A549 (cell line): ENCODE results near the gene DIP2C. TPM values are rescaled to one million over a fixed set of nuclear protein-coding genes. Genes with fewer than 3 reads are reported as not detected.

Source experiments
- ATAC-seq, 2 experiments: fragments of 200-7000 bp in 1 of 2; fragments of >200 bp in 1 of 2; cut with Nextera tagmentation in 1 of 2; cut with Tn5 transposase in 1 of 2; 3 replicates each; pipeline versions ENCODE4 v1.8.0 to v1.9.1; 2018 to 2020; ENCODE audit warnings: mild to moderate bottlenecking in 1 of 2, moderate library complexity in 1 of 2
- CTCF ChIA-PET: fragments of 300-600 bp; sonication (Branson Sonifier 250); formaldehyde crosslinking; extraction: SDS; loops from one replicate; lab custom pipeline; 2021; ENCODE audit warnings: antibody characterized with exemption, inconsistent platforms; lab: Yijun Ruan, JAX
- POLR2A ChIA-PET: fragments of 350-600 bp; formaldehyde crosslinking; extraction: SDS; loops from one replicate; lab custom pipeline; 2021; ENCODE audit warnings: antibody characterized with exemption, inconsistent platforms; lab: Yijun Ruan, JAX
- DNase-seq, 2 experiments: peaks; one replicate each; pipeline versions ENCODE4 v3.0.0 to v3.0.0-alpha.2; 2011 to 2016; ENCODE audit warnings: low read depth in 1 of 2, low spot score in 1 of 2
- FAIRE-seq: peaks from 2 replicates; lab custom pipeline; 2011; peaks lifted over from hg19 to GRCh38; lab: Jason Lieb, UNC
- H3K27ac ChIP-seq, 2 experiments: fragments of >200 bp; sonication (Bioruptor Twin); formaldehyde crosslinking; 3 replicates each; pipeline ENCODE4 v1.5.1; 2016 to 2017
- H3K4me1 ChIP-seq: fragments of >200 bp; sonication (Bioruptor Twin); formaldehyde crosslinking; 3 replicates; pipeline ENCODE4 v1.6.1; 2016
- H3K4me2 ChIP-seq: fragments of >200 bp; sonication (Bioruptor Twin); formaldehyde crosslinking; 3 replicates; pipeline ENCODE4 v1.6.1; 2016
- H3K4me3 ChIP-seq: fragments of >200 bp; sonication (Bioruptor Twin); formaldehyde crosslinking; 3 replicates; pipeline ENCODE4 v1.5.1; 2016
- H3K9me3 ChIP-seq: fragments of >200 bp; sonication (Bioruptor Twin); formaldehyde crosslinking; 3 replicates; pipeline ENCODE4 v1.6.1; 2016
- CHD2 ChIP-seq: fragments of 150-350 bp; IDR thresholded peaks from 2 replicates; pipeline ENCODE4 v1.6.1; 2014; ENCODE audit warnings: low read length; ENCODE audit not compliant: partially characterized antibody
- EHMT2 ChIP-seq: fragments of 200-600 bp; sonication (generic); IDR thresholded peaks from 2 replicates; pipeline ENCODE4 v1.6.1; 2016; ENCODE audit warnings: antibody characterized with exemption, low read depth, mild to moderate bottlenecking, moderate library complexity
- EP300 ChIP-seq, 2 experiments: fragments of >200 bp; sonication (Bioruptor Twin); formaldehyde crosslinking; IDR thresholded peaks; 2 replicates in 1 of 2; 3 replicates in 1 of 2; pipeline ENCODE4 v1.6.1; 2016 to 2017
- JUNB ChIP-seq: fragments of >200 bp; sonication (Bioruptor Twin); formaldehyde crosslinking; IDR thresholded peaks from 2 replicates; pipeline ENCODE4 v1.6.1; 2016
- KDM1A ChIP-seq: fragments of 200-600 bp; sonication (generic); IDR thresholded peaks from 2 replicates; pipeline ENCODE4 v1.6.1; 2016; ENCODE audit warnings: low read depth, mild to moderate bottlenecking
- MYC ChIP-seq: IDR thresholded peaks from 2 replicates; pipeline ENCODE4 v1.6.1; 2012; ENCODE audit warnings: mild to moderate bottlenecking, inconsistent platforms, low read length, improper control_type of control experiment, borderline replicate concordance
- NR3C1 ChIP-seq: fragments of >200 bp; sonication (Bioruptor Twin); formaldehyde crosslinking; IDR thresholded peaks from 3 replicates; pipeline ENCODE4 v1.6.1; 2017
- PHF8 ChIP-seq: fragments of 200-600 bp; sonication (generic); IDR thresholded peaks from 2 replicates; pipeline ENCODE4 v1.6.1; 2016; ENCODE audit warnings: low read depth, mild to moderate bottlenecking, antibody characterized with exemption, moderate library complexity, borderline replicate concordance
- RAD21 ChIP-seq, 2 experiments: fragments of >200 bp in 1 of 2; sonication (Bioruptor Twin) in 1 of 2; formaldehyde crosslinking in 1 of 2; IDR thresholded peaks in 1 of 2; conservative IDR thresholded peaks in 1 of 2; 2 replicates in 1 of 2; 3 replicates in 1 of 2; pipeline ENCODE4 v1.6.1; 2012 to 2018; ENCODE audit warnings: inconsistent platforms in 1 of 2
- SMC3 ChIP-seq: fragments of >200 bp; sonication (Bioruptor Twin); formaldehyde crosslinking; IDR thresholded peaks from 3 replicates; pipeline ENCODE4 v1.6.1; 2018; ENCODE audit warnings: inconsistent platforms
- ZNF302 ChIP-seq: fragments of 250-450 bp; sonication (Bioruptor Pico); IDR thresholded peaks from 2 replicates; pipeline ENCODE4 v1.9.0; 2021; ENCODE audit warnings: inconsistent platforms, mild to moderate bottlenecking, moderate library complexity
- WGBS: methylation state at CpG from one replicate; pipeline ENCODE4 v1.1.6; 2017; ENCODE audit errors: missing lambda C conversion rate; 5-methylcytosine and 5-hydroxymethylcytosine counted together
- polyA plus RNA-seq, 4 experiments: library from polyadenylated mRNA; depleted of rRNA in 3 of 4; stranded (reverse); fragments of >200 nt; fragmentation: RNase III in 1 of 4; extraction: RNeasy Plus Mini Kit Qiagen cat#74134 plus additional on column Dnase treatment in 1 of 4; gene quantifications; 2 replicates in 3 of 4; 3 replicates in 1 of 4; pipeline ENCODE4 v1.2.3, GENCODE V29; 2011 to 2017
- TF ChIP-seq, protein P1 (sequence below): fragments of 150-350 bp; IDR thresholded peaks from 2 replicates; pipeline ENCODE4 v1.6.1; 2014; ENCODE audit warnings: low read depth, mild to moderate bottlenecking, low read length
- TF ChIP-seq, protein P2 (sequence below): IDR thresholded peaks from 2 replicates; pipeline ENCODE4 v1.6.1; 2012
- TF ChIP-seq, protein P3 (sequence below): fragments of >200 bp; sonication (Bioruptor Twin); formaldehyde crosslinking; IDR thresholded peaks from 3 replicates; pipeline ENCODE4 v1.5.1; 2016
- TF ChIP-seq, protein P4 (sequence below): IDR thresholded peaks from 2 replicates; pipeline ENCODE4 v1.6.1; 2012; ENCODE audit warnings: low read depth, borderline replicate concordance
- TF ChIP-seq, protein P5 (sequence below): IDR thresholded peaks from 2 replicates; pipeline ENCODE4 v1.6.1; 2012

Gene DIP2C
- polyA plus RNA-seq, 2 of the 4 experiments (the other 2 are of a cell fraction) = 3.7 to 5.0 TPM

DNA sequence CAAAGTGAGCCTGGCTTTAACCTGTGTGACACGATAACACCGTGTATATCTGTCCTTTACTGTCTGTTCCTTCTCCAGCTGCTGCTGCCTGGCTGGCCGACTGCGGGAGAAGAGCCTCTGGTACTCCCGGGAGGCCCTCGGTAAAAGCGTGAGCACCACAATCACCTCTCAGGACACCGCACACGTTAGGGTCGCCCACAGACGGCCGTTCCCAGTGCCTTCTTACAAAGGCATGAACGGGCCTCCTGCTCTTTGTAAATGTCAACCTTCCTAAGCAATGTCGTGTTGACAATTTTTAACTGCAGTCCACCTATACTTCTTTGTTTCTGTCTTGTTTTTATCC is 177.6 kb downstream of the DIP2C start:
- Histone ChIP-seq H3K4me3 (no peak overlapping the region), H3K9me3 (no peaks in the 10 kb centered on the region), H3K4me2 (no peak overlapping the region), H3K27ac (no peak overlapping the region), H3K4me1 (no peaks in the 10 kb centered on the region)
- ChIA-PET CTCF (interaction anchor here (1.0 to 5.1 kb wide), 13 partner anchors 9 to 276 kb away, joined by 3 to 94 read pairs (median 6); no protein-coding TSS in a partner anchor), POLR2A (no interaction called here)
- DNase-seq (no peak), ATAC-seq (no peak), FAIRE-seq (no peak)
- WGBS = 93% methylated on average over 14 of the region's 14 CpGs
- no peak for TF ChIP-seq EHMT2
- TF ChIP-seq KDM1A = no peak
- TF ChIP-seq, protein P1, sequence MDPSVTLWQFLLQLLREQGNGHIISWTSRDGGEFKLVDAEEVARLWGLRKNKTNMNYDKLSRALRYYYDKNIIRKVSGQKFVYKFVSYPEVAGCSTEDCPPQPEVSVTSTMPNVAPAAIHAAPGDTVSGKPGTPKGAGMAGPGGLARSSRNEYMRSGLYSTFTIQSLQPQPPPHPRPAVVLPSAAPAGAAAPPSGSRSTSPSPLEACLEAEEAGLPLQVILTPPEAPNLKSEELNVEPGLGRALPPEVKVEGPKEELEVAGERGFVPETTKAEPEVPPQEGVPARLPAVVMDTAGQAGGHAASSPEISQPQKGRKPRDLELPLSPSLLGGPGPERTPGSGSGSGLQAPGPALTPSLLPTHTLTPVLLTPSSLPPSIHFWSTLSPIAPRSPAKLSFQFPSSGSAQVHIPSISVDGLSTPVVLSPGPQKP = no peak
- no peak for TF ChIP-seq ZNF302 (CRISPR knock-in tag)

DNA sequence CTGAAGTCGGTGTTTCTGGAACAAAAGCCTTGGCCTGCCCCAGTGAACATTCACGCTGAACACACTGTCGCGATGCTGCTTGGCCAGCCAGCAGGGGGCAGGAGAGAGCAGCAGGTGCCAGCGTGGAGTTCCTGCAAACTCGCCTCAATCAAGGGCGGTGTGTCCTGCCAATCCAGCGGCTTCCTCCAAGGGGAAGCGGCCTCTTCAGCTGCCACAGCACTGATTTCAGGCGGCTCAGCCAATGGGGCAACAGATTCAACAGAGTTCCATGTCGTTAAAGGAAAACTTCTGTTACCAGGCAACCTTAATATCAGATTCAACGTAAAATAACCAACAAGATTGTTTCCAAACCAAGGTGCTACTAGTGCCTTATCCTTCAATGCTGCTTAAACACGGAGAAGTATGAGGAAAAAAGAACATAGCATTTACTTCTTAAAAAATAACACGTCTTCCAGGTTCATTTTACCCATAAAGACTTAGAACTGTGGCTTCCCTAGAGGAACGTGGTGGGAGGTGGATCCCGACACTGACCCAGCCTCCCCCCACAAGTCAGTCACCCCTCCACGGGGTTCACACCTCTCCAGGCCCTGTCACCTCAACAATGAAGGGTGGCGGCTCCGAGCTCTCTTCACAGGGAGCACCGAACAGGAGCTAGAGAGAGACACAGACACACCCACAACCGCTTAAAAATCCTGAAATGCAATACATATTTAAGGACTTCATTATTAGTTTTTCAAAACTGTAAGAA is 178.2 kb downstream of the DIP2C start:
- DNase-seq (peak; percentile 85 to 93), ATAC-seq (peak; percentile 94 to 98), FAIRE-seq (peak; percentile 99)
- Histone ChIP-seq H3K27ac (peak overlapping the region in 1 of 2 experiments; percentile 14; a peak in 1 of 6 replicates), H3K4me1 (no peaks in the 10 kb centered on the region), H3K4me2 (peak overlapping the region; percentile 16; the same call in 2 of the 3 replicates), H3K9me3 (no peaks in the 10 kb centered on the region), H3K4me3 (no peak overlapping the region)
- ChIA-PET POLR2A (no interaction called here), CTCF (interaction anchor here (0.6 to 5.1 kb wide), 27 partner anchors 9 to 307 kb away, joined by 3 to 94 read pairs (median 4); no protein-coding TSS in a partner anchor)
- TF ChIP-seq SMC3 = peak; percentile 92
- TF ChIP-seq CHD2 = peak; percentile 27
- TF ChIP-seq PHF8 = no peak
- TF ChIP-seq, protein P2, sequence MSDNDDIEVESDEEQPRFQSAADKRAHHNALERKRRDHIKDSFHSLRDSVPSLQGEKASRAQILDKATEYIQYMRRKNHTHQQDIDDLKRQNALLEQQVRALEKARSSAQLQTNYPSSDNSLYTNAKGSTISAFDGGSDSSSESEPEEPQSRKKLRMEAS = peak; percentile 69
- TF ChIP-seq EP300 (IDR thresholded peaks at IDR 0.05) = no peak
- TF ChIP-seq, protein P3, sequence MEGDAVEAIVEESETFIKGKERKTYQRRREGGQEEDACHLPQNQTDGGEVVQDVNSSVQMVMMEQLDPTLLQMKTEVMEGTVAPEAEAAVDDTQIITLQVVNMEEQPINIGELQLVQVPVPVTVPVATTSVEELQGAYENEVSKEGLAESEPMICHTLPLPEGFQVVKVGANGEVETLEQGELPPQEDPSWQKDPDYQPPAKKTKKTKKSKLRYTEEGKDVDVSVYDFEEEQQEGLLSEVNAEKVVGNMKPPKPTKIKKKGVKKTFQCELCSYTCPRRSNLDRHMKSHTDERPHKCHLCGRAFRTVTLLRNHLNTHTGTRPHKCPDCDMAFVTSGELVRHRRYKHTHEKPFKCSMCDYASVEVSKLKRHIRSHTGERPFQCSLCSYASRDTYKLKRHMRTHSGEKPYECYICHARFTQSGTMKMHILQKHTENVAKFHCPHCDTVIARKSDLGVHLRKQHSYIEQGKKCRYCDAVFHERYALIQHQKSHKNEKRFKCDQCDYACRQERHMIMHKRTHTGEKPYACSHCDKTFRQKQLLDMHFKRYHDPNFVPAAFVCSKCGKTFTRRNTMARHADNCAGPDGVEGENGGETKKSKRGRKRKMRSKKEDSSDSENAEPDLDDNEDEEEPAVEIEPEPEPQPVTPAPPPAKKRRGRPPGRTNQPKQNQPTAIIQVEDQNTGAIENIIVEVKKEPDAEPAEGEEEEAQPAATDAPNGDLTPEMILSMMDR = peak; percentile 92
- peak; percentile 58; the same call in 1 of the 2 replicates for TF ChIP-seq MYC
- peak; percentile 83 to 89 for TF ChIP-seq RAD21 (conservative IDR thresholded peaks at IDR 0.05 in 1 of 2, IDR thresholded peaks at IDR 0.05 in 1 of 2)
- no peak for TF ChIP-seq JUNB
- TF ChIP-seq, protein P4, sequence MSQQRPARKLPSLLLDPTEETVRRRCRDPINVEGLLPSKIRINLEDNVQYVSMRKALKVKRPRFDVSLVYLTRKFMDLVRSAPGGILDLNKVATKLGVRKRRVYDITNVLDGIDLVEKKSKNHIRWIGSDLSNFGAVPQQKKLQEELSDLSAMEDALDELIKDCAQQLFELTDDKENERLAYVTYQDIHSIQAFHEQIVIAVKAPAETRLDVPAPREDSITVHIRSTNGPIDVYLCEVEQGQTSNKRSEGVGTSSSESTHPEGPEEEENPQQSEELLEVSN = no peak
- TF ChIP-seq, protein P5, sequence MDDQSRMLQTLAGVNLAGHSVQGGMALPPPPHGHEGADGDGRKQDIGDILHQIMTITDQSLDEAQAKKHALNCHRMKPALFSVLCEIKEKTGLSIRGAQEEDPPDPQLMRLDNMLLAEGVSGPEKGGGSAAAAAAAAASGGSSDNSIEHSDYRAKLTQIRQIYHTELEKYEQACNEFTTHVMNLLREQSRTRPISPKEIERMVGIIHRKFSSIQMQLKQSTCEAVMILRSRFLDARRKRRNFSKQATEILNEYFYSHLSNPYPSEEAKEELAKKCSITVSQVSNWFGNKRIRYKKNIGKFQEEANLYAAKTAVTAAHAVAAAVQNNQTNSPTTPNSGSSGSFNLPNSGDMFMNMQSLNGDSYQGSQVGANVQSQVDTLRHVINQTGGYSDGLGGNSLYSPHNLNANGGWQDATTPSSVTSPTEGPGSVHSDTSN = peak; percentile 66
- WGBS = 43% methylated on average over 19 of the region's 21 CpGs

DNA sequence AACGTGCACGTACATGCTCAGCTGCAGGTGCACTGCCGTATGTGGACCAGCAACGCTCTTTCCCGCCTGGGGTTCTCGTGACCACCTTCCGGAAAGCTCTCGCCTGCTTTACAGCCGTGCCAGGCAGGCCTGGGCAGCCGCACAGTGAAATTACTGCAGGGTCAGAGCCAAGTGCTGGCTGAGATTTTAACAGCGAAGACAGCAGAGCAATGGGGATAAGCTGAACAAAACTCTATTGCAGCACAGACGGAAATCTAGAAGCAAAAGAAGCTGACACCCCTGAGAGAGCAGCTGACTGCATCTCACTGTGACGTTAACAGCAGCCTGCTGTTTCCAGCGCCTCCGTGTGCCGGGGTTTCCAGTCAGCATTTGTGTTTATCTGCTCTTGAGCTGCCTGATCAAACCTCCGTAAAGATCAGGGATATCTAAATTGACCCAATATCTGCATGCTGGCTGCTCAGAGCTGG is 179.0 kb downstream of the DIP2C start:
- ChIA-PET CTCF (interaction anchor here (0.7 to 5.1 kb wide), 21 partner anchors 9 to 308 kb away, joined by 3 to 94 read pairs (median 4); no protein-coding TSS in a partner anchor), POLR2A (no interaction called here)
- H3K9me3 ChIP-seq = no peaks in the 10 kb centered on the region
- TF ChIP-seq NR3C1 (no peak), RAD21 (conservative IDR thresholded peaks at IDR 0.05 in 1 of 2, IDR thresholded peaks at IDR 0.05 in 1 of 2) (no peak)
- TF ChIP-seq, protein P3 = no peak
- H3K4me1 ChIP-seq = no peaks in the 10 kb centered on the region
- no peak for ATAC-seq
- no peak overlapping the region for H3K4me3 ChIP-seq
- H3K4me2 ChIP-seq = no peak overlapping the region
- H3K27ac ChIP-seq = 0 out of 6 replicates have a peak overlapping the region, but pooled peaks of 1 of the 2 experiments have one; percentile 23
- no peak for DNase-seq
- WGBS = 84% methylated on average over 17 of the region's 17 CpGs
- FAIRE-seq = no peak
